Kidney epithelial cell (primary cell): Measurements from ENCODE around the gene VPS18. TPM values are rescaled to one million over a fixed set of nuclear protein-coding genes. Genes with fewer than 3 reads are reported as not detected.

ENCODE experiments used
- DNase-seq: peaks from one replicate; pipeline ENCODE4 v3.0.0-alpha.2; 2010; ENCODE audit warnings: low read depth
- H3K27me3 ChIP-seq: 2 replicates; pipeline ENCODE4 v1.6.0; 2011; ENCODE audit warnings: low read length; ENCODE audit not compliant: control insufficient read depth, insufficient read depth
- H3K36me3 ChIP-seq: 2 replicates; pipeline ENCODE4 v1.5.1; 2011; ENCODE audit warnings: low read length; ENCODE audit not compliant: control insufficient read depth, insufficient read depth
- H3K4me3 ChIP-seq: 2 replicates; pipeline ENCODE4 v1.5.1; 2011; ENCODE audit warnings: low read depth, mild to moderate bottlenecking, control low read depth, low read length
- CTCF ChIP-seq: IDR thresholded peaks from 2 replicates; pipeline ENCODE4 v1.5.1; 2011; ENCODE audit warnings: mild to moderate bottlenecking, moderate library complexity, low read length, control low read depth, inconsistent platforms; ENCODE audit not compliant: insufficient read depth, poor library complexity, severe bottlenecking
- total RNA-seq: library from RNA; depleted of rRNA; stranded (reverse); fragments of >200 nt; gene quantifications from 2 replicates; pipeline ENCODE4 v1.2.3, GENCODE V29; 2015

The VPS18 gene
- total RNA-seq, 1 donor from 2014 or later: 66.0 TPM

GRCh38 chr15:40872791-40873693, 21.2 kb upstream of the VPS18 start:
- H3K36me3 ChIP-seq: no peaks in the 10 kb centered on the region
- DNase-seq: no peak
- peak overlapping the region; percentile 56 for H3K4me3 ChIP-seq
- H3K27me3 ChIP-seq: no peaks in the 10 kb centered on the region
- no peak for TF ChIP-seq CTCF

GRCh38 chr15:40873694-40874561, 20.3 kb upstream of the VPS18 start, which contains the start of gene RHOV:
Gene RHOV (minus strand): TSS chr15:40874234. CDS start chr15:40874139, 95 bp downstream.
- Histone ChIP-seq H3K27me3 (no peaks in the 10 kb centered on the region), H3K36me3 (no peaks in the 10 kb centered on the region), H3K4me3 (peak within 1 kb of the TSS; percentile 56)
- peak; percentile 56 for TF ChIP-seq CTCF
- DNase-seq: no peak

- Histone ChIP-seq H3K4me3 (no peak overlapping the region), H3K36me3 (no peaks in the 10 kb centered on the region), H3K27me3 (no peaks in the 10 kb centered on the region)
- TF ChIP-seq CTCF: no peak
- no peak for DNase-seq
Observed at GRCh38 chr15:40875991-40876730, 18.1 kb upstream of the VPS18 start.

GRCh38 chr15:40877694-40878093, 16.6 kb upstream of the VPS18 start:
- Histone ChIP-seq H3K4me3 (no peak overlapping the region), H3K36me3 (no peaks in the 10 kb centered on the region), H3K27me3 (no peaks in the 10 kb centered on the region)
- no peak for TF ChIP-seq CTCF
- no peak for DNase-seq

- TF ChIP-seq CTCF: no peak
- DNase-seq: peak; percentile 81
- Histone ChIP-seq H3K36me3 (no peaks in the 10 kb centered on the region), H3K27me3 (no peaks in the 10 kb centered on the region), H3K4me3 (no peak overlapping the region)
Observed at GRCh38 chr15:40878785-40879184, 15.5 kb upstream of the VPS18 start.
